Inflammatory macrophage treated with lipopolysaccharide for 4 hours (primary cell): ENCODE measurements around the gene ZNF362.

ENCODE experiments used
- DNase-seq: peaks from one replicate; pipeline ENCODE4 v3.0.0-alpha.2; 2020

Gene ZNF362

DNA sequence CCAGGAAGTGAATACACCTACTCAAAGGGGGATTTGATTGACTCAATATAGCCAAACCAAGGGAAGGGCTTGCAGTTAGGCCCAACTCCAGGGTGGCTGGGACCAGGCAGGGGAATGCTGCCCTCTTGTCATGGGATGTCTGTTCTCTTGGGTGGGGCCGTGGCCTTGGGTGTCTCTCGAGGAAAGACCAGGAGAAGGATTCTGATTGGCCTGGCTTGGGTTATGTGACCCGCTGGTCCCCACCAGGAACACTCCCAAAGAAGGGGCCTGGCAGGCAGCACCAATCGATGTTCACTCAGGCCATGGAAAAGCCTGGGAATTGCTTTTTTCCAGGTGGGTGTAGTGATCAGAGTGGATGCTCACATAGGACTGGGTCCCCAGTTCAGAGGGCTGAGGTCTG, 10.1 kb upstream of the ZNF362 start:
- no peak for DNase-seq

DNA sequence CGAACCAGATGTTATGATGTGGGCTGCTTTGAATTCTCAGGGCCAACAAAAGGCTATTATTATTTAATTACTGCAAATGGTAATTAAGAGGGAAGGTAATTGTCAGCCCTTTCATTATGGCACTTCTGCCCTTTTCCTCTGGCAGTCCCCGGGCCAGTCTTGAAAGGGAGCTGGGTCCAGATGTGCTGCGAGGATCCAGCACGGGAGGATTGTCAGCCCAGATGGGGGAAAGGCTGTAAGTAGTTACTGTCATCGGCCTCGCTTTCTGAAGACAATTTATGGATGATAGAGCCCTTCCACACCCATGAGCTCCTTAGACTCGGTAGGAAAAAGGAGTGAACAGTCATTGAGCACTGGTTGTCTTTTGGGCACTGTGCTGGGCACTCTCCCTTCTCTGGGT, 8.7 kb upstream of the ZNF362 start:
- DNase-seq = no peak

DNA sequence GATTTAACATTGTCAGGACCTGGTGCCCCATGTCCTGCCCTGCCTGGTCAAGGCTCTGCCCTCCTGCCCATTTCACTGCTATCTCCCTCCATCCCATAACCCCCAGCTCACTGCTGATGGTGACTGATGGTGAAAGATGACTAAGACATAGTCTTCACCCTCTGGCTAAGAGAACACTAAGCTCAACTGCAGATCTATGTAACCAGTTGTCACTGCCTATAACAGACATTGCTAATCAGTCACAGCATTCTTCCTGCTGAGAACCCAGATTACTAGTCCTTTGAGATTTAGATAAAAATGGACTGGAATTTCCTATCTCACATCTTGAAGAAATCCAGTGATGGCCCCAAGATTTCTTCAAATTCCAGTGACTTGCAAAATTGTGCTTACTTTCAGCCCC, 8.0 kb upstream of the ZNF362 start:
- DNase-seq = no peak

DNA sequence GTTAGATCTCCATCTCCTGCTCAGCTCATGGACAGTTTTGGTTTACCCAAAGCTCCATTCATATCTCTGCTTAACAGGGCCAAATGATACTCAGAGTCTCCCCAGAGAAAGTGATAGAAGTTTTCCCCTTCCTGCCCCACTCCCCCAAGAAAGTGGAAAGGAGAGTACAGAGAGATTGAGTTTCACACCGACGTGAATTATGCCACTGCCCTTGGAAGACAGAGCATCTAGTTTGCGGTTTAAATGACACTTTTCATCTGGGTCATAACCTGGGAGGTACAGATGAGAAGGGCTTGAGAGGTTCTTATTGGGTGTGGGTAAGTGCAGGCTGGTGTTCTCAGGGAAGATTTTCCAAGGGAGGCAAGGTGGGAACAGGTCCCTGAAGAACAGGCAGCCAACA, 6.9 kb upstream of the ZNF362 start:
- DNase-seq = no peak

DNA sequence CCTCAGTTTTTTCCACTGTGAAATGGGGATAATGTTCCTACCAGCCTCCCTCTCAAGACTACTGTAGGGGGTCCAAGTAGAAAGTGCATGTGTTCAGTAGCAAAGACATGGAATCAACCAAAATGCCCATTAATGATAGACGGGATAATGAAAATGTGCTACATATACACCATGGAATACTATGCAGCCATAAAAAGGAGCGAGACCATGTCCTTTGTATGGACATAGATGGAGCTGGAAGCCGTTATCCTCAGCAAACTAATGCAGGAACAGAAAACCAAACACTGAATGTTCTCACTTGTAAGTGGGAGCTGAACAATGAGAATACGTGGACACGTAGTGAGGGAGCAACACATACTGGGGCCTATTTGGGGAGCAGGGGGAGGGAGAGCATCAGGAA, 6.1 kb upstream of the ZNF362 start:
- DNase-seq = no peak

DNA sequence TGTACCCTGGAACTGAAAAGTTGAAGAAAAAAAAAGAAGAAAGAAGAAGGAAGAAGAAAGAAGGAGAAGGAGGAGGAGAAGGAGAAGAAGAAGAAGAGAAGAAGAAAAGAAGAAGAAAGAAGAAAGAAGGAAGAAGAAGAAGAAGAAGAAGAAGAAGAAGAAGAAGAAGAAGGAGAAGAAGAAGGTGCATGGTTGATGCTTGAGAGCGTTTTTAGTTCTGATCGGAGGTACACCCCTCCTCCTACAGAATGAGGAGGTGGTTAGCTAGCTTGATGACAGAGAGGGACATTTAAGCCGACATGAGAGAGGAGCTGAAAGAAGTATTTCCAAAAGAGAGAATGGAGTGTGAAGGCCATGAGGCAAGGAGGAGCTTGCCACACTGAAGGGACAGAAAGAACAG, 5.6 kb upstream of the ZNF362 start:
- DNase-seq = no peak

DNA sequence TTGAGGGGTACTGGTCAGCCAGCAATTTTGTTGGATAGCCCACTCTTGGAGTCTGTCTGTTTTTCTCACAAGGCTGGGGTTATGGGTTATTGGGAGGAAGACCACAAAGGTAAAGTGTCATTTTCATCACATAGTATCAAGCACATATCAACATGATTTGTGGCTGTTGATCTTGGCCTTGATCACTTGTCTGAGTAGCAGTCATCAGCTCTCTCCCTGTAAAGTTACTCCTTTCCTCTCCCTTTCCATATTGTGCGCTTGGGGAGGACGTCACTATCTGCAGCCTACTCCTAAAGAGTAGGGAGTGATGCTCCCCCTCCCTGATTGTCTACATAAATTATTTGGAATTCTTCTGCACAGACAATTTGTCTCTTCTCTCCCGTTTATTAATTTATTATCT, 1.8 kb upstream of the ZNF362 start:
- DNase-seq = no peak

DNA sequence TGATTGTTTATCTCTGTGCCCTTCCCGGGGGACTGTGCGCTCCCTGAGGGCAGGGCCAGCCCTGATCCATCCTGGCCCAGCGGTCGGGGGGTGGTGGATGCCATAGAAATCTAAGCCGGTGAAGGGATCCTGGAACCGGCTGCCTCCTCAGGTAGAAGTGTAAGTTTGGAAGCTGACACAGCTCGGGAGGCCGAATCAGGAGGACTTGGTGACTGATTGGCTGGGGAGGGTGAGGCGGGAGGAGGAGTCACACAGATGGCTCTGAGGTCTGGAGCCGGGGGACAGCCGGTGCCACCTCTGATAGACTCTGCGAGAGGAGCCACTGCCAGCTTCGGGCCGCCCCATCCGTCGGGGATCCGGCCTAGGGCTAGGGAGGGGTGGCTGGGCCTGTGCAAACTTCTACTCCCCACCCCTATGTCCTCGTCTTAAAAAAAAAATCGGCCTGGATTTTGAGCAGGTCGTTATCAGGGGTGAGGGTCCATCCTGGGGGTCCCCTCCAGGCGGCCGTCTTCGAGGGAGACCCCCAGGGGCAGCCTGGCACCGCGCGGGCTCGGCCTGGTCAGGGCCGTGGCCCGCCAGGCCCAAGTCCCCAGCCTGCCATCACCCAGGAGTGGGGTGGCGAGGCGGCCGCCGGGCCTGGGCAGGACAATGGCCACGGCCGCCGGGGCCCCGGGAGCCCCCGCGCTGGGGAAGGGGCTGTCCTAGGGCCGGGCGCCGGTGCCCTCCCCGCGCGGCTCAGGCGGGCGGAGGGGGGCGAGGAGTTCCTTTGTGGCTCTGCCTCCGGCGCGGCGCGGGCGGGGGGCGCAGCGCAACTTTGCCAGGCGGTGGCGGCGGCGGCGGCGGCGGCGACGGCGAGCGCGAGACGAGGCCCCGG, 708 bp upstream of the ZNF362 start:
- DNase-seq = peak; percentile 61

DNA sequence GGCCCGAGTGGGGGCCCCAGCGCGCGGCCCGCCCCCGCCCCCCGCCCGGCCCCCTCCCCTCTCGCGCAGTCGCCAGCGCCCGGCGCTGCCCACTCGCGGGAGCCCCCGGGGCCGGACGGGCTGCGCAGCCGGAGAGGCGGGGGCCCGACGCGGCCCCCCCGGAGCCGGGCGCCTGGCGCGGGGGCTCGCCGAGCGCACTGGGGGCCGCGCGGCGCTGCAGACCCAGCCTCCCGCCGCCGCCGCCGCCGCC, 146 bp upstream of the ZNF362 start:
- DNase-seq = no peak

DNA sequence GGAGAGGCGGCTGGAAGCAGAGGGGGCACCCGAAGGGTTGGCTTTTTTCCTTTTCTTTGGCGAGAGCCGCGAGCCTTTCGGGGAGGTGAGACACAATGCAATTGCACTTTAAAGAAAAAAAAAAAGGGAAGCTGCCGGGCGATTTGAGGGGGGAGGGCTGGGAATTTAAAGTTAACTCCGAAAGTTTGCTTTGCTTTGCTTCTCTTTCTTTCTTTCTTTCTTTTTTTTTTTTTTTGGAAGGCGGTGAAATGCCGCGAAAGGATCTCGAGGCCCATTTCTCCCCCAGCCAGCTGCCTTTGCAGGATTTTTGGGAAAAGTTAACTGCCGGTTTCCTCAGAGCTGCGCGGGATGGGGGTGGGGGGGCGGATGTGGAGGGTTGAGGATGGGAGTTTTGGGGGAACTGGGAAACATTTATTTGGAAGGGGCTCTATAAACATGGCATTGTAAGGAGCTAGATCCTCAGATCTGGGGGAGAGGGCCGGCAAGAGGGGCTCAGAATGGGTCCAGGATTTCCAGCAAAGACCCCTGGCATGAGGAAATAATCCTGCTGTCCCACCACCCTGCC, 997 bp downstream of the ZNF362 start:
- no peak for DNase-seq

DNA sequence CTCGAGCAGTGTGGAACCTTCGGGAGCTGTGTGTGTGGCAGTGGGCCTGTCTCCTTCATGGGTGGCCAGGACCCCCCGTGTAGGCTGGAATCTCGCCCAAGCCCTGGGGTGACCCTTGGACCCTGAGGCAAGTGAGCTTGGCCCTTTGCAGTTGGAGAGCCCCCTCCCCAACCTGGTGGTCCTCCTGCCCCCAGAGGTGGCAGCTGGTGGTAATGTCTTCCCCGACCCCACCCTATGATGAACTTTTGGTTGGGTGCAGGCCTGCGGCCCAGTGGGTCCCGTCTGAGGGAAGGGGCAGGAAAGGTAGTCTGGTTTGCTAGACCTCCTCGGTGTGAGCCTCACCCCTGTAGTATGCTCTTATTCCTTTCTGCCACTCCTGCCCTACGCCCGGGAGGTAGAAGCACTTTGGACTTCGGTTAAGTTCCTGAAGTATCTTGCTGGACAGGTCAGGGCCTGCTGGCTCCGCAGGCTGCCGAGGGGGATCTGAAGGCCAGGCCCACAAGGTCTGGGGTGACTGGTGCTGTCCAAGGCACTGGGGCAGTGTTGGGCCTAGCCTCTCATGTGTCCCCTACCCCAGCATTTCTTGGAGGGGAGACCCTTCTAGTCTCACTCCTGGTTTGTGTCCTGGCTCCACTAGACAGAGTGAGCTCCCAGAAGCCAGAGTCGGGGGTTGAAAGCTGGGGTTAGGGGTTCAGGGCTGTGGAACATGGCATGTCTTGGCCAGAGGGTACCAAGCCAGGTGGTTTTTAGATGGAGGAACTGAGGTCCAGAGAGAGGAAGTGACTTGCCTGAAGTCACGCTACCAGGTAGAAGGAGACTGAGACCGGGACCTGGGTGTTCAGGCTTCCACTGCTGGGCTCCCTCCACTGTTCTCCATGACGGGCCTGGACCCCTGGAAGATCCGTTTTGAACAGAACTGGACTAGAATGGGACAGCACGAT, 1.8 kb downstream of the ZNF362 start:
- no peak for DNase-seq

DNA sequence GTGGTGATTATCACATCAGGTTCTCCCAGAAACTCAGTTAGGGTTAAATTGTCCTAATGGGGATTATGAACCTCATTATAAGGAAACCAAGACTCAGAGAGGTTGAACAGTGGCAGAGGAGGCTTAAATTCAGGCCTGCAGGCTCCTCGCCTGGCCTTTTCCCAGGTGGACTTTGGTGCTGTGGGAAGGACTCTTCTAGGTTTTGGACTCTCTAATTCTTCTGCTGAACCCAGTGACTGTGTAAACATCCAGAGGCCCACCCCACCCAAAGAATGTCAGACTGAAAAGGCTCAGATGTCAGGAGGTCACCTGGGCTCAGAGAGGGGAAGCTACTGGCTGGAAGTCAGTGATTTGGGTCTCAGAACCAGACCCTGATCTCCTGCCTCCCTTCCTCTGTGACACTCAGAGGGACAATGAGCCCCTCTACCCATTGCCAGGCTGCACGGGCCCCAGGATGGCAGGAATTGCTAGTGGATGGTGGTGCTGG, 2.5 kb downstream of the ZNF362 start:
- DNase-seq = no peak

DNA sequence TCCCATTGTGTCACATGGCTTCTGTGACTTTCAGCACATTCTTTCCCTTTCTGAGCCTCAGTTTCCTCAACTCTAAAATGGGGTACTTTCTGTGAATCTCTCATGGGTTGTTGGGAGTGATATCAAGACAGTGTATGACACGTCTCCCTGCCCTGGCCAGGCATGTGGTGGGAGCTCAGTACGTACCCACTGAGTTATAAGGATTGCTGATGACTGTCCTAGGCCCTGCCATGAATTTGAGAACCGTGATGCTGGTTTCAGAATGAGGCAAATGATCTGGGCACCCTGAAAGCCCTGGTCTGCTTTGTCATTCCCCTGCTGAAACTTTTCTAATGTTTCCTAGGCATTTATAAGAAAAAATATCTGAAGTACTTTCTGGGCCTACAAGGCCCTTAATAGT, 3.6 kb downstream of the ZNF362 start:
- DNase-seq = no peak

DNA sequence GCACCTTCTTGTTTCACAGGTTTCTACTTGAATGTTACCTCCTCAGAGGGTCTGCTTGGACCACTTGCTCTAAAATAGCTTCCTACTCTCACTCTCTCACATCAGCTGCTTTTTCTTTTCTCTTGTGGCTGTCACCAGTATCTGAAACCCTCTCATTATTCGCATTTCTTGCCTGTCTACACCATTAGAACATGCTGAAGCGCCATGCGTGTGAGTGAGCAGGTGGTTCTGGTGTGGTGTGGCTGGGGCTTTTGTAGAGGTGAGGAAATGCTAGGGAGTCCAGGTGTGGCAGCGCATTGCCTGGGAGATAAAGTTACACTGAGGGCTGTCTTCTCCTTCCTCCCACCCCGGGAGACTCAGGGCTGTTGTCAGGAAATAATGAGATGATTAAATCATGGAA, 4.1 kb downstream of the ZNF362 start:
- DNase-seq = no peak

DNA sequence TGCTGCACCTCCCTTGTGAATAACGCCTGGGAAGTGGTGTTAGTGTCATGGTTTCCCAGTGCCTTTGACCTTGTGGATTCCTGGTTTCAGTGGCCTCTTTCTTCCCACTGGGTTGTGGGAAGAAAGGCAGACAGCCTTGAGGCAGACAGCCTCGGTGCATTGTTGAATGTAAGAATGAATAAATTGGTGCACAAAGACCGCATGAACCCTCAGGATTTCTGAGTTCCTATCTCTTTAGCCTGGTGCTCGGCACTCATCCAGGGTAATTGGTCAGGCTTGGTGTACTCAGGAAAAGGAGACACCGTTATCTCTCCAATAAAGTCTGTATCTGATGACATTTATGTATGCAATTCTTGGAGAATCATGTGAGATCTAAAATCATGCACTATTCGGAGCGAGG, 5.1 kb downstream of the ZNF362 start:
- DNase-seq = no peak

DNA sequence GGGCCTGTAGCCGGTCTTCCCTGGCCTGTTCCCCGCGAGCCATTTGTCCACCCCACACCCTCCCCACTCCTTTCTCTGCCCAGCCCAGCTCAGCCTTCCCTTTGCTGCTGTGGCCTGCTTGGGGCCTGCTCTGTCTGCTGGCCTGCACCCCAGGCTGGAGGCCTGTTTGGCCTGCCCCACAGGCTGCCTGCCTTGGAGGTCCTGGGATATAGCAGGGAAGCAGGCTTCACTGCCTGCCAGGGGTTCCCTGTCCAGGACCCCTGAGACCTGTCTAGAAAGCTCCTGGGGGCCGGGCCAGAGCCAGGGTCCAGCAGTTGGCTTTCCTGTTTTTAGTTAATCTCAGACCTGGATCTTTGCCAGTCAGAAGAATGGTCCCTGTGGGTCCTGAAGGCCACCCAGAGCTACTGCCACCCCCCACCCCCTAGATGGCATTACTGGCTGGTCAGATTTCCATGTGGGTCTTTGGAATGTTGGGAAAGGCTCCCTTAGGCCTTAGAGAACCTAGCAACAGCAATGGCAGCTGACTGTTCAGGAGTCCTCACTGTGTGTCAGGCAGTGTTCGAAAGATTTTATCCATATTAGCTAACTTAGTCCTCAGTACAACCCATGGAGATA, 7.7 kb downstream of the ZNF362 start:
- no peak for DNase-seq

DNA sequence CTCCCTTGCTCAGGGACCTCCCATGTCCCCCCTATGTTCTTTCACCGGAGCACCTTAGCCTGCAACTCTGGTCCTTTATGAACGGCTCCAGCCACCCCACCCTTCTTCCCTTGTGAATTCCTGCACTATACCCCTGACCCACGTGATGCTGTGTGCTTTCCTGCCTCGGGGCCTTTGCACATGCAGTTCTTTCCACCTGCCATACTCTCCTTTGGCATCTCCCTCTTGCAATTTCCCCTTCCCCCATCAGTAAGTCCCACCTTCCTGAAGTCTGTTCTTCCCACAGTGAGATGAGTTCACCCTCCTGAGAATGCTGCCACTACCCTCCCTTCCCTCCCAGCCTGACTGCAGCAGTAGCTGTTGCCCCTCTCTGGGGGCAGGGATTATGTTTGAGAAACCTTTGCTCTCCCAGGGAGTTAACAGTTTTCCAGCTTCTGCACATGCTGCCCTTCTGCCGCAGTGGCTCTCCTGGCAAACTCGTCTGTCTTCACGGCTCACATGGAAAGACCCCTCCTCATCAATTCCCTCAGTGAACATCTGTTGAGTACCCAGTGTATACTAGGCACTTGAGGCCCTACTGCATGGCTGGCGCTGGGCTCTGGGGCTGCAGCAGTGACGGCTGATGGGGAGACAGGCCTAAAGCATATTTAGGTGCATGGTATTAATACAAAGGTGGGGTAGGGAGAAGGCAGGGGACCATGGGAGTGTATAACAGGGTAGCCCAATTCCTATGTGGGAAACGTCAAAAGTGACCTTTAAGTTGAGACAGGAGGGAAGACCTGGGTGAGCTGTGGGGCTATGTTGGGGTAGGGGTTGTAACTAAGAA, 9.7 kb downstream of the ZNF362 start:
- DNase-seq = no peak

DNA sequence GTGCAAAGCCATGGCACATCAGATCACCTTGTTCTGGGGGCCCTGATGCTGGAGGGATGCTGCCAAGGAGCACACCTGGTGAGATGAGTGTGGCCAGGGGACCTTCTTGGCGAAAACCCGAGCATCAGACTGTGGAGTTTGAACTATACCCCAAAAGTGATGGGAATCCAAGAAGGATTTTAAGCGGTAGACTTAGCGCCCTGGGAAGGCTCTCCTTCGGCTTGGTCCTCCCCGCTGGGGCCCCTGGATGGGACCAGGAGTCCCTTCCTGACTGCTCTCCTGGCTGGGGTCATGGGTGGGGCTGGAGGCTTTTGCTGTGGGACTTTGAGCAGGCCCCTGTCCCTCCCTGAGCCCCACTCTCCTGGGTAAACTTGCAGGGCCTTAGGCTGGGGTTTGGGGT, 10.5 kb downstream of the ZNF362 start:
- DNase-seq = no peak

DNA sequence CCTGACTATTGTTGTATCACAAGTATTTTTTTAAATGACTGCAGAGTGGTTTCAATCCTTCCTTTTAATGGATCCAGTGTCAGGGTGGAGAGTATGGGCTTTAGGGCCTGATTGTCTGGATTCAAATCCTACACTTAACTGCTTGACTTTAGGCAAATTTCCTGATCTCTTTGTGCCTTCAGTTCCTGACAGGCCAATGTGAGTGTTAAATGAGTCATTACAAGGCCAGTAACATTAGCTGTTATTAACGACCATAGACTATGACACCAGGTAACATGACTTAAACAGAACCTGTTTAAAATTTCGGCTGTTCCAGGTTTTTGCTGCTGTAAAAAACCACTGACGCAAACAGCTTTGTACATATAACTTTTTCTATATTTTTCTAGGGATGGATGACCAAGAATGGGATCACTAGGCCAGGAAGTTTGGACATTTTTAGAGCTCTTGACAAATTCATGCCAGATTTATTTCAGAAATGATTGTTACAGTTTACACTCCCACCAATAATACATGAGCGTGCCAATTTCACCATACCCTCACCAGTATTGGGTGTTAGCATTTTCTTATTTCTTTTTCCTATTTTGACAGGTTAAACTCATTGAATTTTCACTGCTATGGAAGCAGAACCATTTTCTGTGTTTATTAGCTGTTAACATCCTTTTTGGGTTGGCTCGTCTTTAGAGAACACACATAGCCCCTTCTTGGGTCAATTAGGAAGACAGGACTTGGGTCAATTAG, 11.3 kb downstream of the ZNF362 start:
- DNase-seq = no peak

DNA sequence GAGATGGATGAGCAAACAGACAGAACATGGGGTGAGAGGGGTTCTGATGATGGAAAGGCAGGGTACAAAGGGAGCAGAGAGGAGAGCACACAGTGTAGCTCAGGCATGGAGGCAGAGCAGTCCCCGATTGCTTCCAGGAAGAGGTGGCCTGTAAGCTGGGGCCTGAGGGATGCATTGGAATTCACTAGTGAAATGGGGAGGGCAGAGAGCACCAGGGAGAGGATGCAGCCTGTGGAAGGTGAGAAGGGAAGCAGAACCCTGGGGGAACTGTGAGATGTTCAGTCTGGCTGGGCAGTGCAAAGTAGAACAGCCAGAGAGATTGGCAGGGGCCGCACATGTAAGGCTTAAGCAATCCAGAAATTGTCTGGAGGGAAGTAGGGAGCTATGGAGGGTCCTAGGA, 12.2 kb downstream of the ZNF362 start:
- no peak for DNase-seq

DNA sequence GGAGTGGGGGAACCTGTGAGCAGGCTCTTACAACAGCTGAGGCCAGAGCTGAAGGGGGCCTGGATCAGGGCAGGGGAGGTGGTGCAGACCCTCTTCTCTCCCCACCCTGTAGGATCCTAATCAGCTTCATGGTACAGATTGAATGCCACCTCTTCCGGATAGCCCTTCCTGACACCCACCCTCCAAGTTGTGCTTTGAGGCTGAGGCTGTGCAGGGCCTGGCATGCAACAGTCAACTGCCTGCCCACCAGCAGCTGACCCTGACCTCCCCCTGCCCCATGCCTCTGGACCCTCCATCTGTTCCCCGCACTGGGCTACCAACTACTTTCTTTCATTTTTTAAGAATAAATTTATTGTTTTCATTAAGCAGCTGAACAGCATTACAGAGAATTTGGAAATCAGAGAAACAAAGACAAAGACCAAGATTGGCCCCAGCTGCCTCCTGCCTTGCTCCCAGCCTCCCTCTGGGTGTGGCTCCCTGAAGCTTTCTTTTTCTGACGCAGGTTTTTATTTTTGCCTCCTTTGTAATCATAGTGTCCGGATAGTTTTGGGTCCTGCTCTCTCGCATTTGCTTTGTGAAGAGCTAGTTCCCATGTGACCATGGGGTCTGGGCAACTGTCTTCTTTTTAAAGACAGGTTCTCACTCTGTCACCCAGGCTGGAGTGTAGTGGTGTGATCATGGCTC, 12.8 kb downstream of the ZNF362 start:
- no peak for DNase-seq
